ENCODE results near the gene ANTXRL.
"Not testable (repeated sequence)": the region's sequence is repeated elsewhere in the genome, so short reads cannot be mapped to it uniquely, and the experiment has no call there.

The ANTXRL gene

GRCh38 chr10:46286991-46287693 is at the start of gene ANTXRL:
ANTXRL (plus strand) TSS chr10:46286997; CDS start chr10:46287263, 266 bp downstream.
- no peak for DNase-seq (ENCODE audit: low read depth in 2 of 2)

- no peak for DNase-seq (ENCODE audit: low read depth in 2 of 2)
These were observed 48.8 kb upstream of the ANTXRL start for GRCh38 chr10:46237815-46238510.

- DNase-seq (ENCODE audit: low read depth in 2 of 2) = no peak
These were observed 47.5 kb upstream of the ANTXRL start for GRCh38 chr10:46239247-46239646.

GRCh38 chr10:46239993-46240683 is 46.7 kb upstream of the ANTXRL start:
- DNase-seq (ENCODE audit: low read depth in 2 of 2) = no peak

- no peak for DNase-seq (ENCODE audit: low read depth in 2 of 2)
These were observed 45.9 kb upstream of the ANTXRL start for GRCh38 chr10:46240684-46241565.

- DNase-seq (ENCODE audit: low read depth in 2 of 2) = no peak
These were observed 41.4 kb upstream of the ANTXRL start for GRCh38 chr10:46245381-46245900.

- DNase-seq (ENCODE audit: low read depth in 2 of 2) = not testable (repeated sequence)
These were observed 40.2 kb upstream of the ANTXRL start for GRCh38 chr10:46246400-46247180.

GRCh38 chr10:46247181-46247475 is 39.7 kb upstream of the ANTXRL start:
- no peak for DNase-seq (ENCODE audit: low read depth in 2 of 2)

GRCh38 chr10:46247808-46248569 is 38.8 kb upstream of the ANTXRL start:
- DNase-seq (ENCODE audit: low read depth in 2 of 2) = no peak

GRCh38 chr10:46248651-46249146 is 38.1 kb upstream of the ANTXRL start:
- no peak for DNase-seq (ENCODE audit: low read depth in 2 of 2)

- not testable (repeated sequence) for DNase-seq (ENCODE audit: low read depth in 2 of 2)
These were observed 37.0 kb upstream of the ANTXRL start for GRCh38 chr10:46249617-46250344.

- no peak for DNase-seq (ENCODE audit: low read depth in 2 of 2)
These were observed 36.3 kb upstream of the ANTXRL start for GRCh38 chr10:46250481-46250880.

GRCh38 chr10:46250898-46251856 is 35.6 kb upstream of the ANTXRL start:
- no peak for DNase-seq (ENCODE audit: low read depth in 2 of 2)

GRCh38 chr10:46251857-46252847 is 34.6 kb upstream of the ANTXRL start:
- no peak for DNase-seq (ENCODE audit: low read depth in 2 of 2)

- no peak for DNase-seq (ENCODE audit: low read depth in 2 of 2)
These were observed 33.5 kb upstream of the ANTXRL start for GRCh38 chr10:46253076-46254006.

GRCh38 chr10:46254007-46254383 is 32.8 kb upstream of the ANTXRL start:
- no peak for DNase-seq (ENCODE audit: low read depth in 2 of 2)

All from stimulated activated CD4-positive, alpha-beta T cell treated with anti-CD3 and anti-CD28 coated beads, Interleukin-1b, Interleukin-23, amount 100 ng/mL, for 1 hour (primary cell).